ENCODE measurements around the gene KLK13. TPM values are rescaled to one million over a fixed set of nuclear protein-coding genes. Genes with fewer than 3 reads are reported as not detected.

The KLK13 gene
- polyA plus RNA-seq, 1 of the 3 experiments (the other 2 are of a cell fraction), result not detected

GRCh38 chr19:51086153-51086850 lies 21.4 kb upstream of the KLK13 start:
- Histone ChIP-seq H3K36me3 (replicated peaks in 1 of 2; ENCODE audit: control insufficient read depth in 1 of 2, insufficient read depth in 2 of 2, low read length in 1 of 2) (no peaks in the 10 kb centered on the region), H3K4me2 (no peak overlapping the region), H3K9me3 (no peaks in the 10 kb centered on the region), H3K9ac (no peak overlapping the region), H3K4me3 (ENCODE audit: low read depth in 2 of 2, low read length in 1 of 2) (no peak overlapping the region), H3K4me1 (ENCODE audit: control insufficient read depth in 1 of 2, insufficient read depth in 2 of 2, low read depth in 1 of 2, low read length in 1 of 2) (no peaks in the 10 kb centered on the region), H3K27ac (ENCODE audit: low read depth in 2 of 2, low read length in 1 of 2) (no peak overlapping the region), H2AFZ (ENCODE audit: low read depth) (no peak overlapping the region), H3F3A (replicated peaks; ENCODE audit: insufficient read depth) (no peaks in the 10 kb centered on the region), H3K79me2 (ENCODE audit: insufficient read depth) (no peaks in the 10 kb centered on the region), H3K27me3 (ENCODE audit: insufficient read depth) (peaks cover 20% of the 10 kb centered on the region; the same call in 1 of the 2 replicates), H4K20me1 (ENCODE audit: insufficient read depth) (no peaks in the 10 kb centered on the region), H3K9me2 (no peaks in the 10 kb centered on the region)
- DNase-seq, result no peak
- no peak for TF ChIP-seq RAD21 (IDR thresholded peaks at IDR 0.05; ENCODE audit: low read length)
- no peak for TF ChIP-seq EP300 (IDR thresholded peaks at IDR 0.05; ENCODE audit: borderline replicate concordance in 1 of 2, low read depth in 1 of 2, low read length in 1 of 2)
- TF ChIP-seq EZH2phosphoT487 (IDR thresholded peaks at IDR 0.05; ENCODE audit: borderline replicate concordance, low read depth), result no peak
- TF ChIP-seq TCF12 (IDR thresholded peaks at IDR 0.05), result no peak
- no peak for TF ChIP-seq MEF2A (IDR thresholded peaks at IDR 0.05; ENCODE audit: borderline replicate concordance, low read depth)
- no peak for TF ChIP-seq FOXJ3 (CRISPR knock-in tag; IDR thresholded peaks at IDR 0.05)
- TF ChIP-seq GABPA (IDR thresholded peaks at IDR 0.05; ENCODE audit: low read depth), result no peak
- 63% methylated on average over 12 of the region's 18 CpGs for WGBS (ENCODE audit: low lambda C conversion rate)
- ChIA-PET POLR2A (no interaction called here), CTCF (interaction anchor here (4.2 kb wide), 1 partner anchor 10 kb away, joined by 17 read pairs; no protein-coding TSS in a partner anchor)

- Histone ChIP-seq H3K4me1 (ENCODE audit: control insufficient read depth in 1 of 2, insufficient read depth in 2 of 2, low read depth in 1 of 2, low read length in 1 of 2) (no peaks in the 10 kb centered on the region), H3K36me3 (replicated peaks in 1 of 2; ENCODE audit: control insufficient read depth in 1 of 2, insufficient read depth in 2 of 2, low read length in 1 of 2) (no peaks in the 10 kb centered on the region), H2AFZ (ENCODE audit: low read depth) (no peak overlapping the region), H3K27me3 (ENCODE audit: insufficient read depth) (peaks cover 23% of the 10 kb centered on the region; the same call in 1 of the 2 replicates), H3K27ac (ENCODE audit: low read depth in 2 of 2, low read length in 1 of 2) (no peak overlapping the region), H3K9me2 (no peaks in the 10 kb centered on the region), H3K4me2 (no peak overlapping the region), H3K9me3 (no peaks in the 10 kb centered on the region), H3K9ac (no peak overlapping the region), H3F3A (replicated peaks; ENCODE audit: insufficient read depth) (no peaks in the 10 kb centered on the region), H3K79me2 (ENCODE audit: insufficient read depth) (no peaks in the 10 kb centered on the region), H4K20me1 (ENCODE audit: insufficient read depth) (no peaks in the 10 kb centered on the region), H3K4me3 (ENCODE audit: low read depth in 2 of 2, low read length in 1 of 2) (no peak overlapping the region)
- 46% methylated on average over 6 of the region's 7 CpGs for WGBS (ENCODE audit: low lambda C conversion rate)
- POLR2A ChIA-PET, result no interaction called here
- DNase-seq, result no peak
- CTCF ChIA-PET, result interaction anchor here (4.2 kb wide), 1 partner anchor 12 kb away, joined by 17 read pairs; no protein-coding TSS in a partner anchor
- no peak for TF ChIP-seq ZBTB33 (IDR thresholded peaks at IDR 0.05; ENCODE audit: borderline replicate concordance, low read depth)
- TF ChIP-seq RFX5 (IDR thresholded peaks at IDR 0.05; ENCODE audit: low read length), result no peak
- TF ChIP-seq FOXJ3 (CRISPR knock-in tag; IDR thresholded peaks at IDR 0.05), result no peak
- no peak for TF ChIP-seq RXRA (IDR thresholded peaks at IDR 0.05; ENCODE audit: borderline replicate concordance, low read depth)
- no peak for TF ChIP-seq YY1 (IDR thresholded peaks at IDR 0.05; ENCODE audit: low read depth)
- TF ChIP-seq EZH2phosphoT487 (IDR thresholded peaks at IDR 0.05; ENCODE audit: borderline replicate concordance, low read depth), result no peak
- TF ChIP-seq RCOR1 (IDR thresholded peaks at IDR 0.05; ENCODE audit: low read length), result no peak
- TF ChIP-seq, protein P1, sequence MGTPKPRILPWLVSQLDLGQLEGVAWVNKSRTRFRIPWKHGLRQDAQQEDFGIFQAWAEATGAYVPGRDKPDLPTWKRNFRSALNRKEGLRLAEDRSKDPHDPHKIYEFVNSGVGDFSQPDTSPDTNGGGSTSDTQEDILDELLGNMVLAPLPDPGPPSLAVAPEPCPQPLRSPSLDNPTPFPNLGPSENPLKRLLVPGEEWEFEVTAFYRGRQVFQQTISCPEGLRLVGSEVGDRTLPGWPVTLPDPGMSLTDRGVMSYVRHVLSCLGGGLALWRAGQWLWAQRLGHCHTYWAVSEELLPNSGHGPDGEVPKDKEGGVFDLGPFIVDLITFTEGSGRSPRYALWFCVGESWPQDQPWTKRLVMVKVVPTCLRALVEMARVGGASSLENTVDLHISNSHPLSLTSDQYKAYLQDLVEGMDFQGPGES (IDR thresholded peaks at IDR 0.05; ENCODE audit: low read depth, low read length), result no peak
- TF ChIP-seq, protein P2, sequence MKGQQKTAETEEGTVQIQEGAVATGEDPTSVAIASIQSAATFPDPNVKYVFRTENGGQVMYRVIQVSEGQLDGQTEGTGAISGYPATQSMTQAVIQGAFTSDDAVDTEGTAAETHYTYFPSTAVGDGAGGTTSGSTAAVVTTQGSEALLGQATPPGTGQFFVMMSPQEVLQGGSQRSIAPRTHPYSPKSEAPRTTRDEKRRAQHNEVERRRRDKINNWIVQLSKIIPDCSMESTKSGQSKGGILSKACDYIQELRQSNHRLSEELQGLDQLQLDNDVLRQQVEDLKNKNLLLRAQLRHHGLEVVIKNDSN (IDR thresholded peaks at IDR 0.05; ENCODE audit: borderline replicate concordance, low read depth), result no peak
- TF ChIP-seq CTCF (IDR thresholded peaks at IDR 0.05), result no peak
- no peak for TF ChIP-seq FOXM1 (IDR thresholded peaks at IDR 0.05; ENCODE audit: low read depth)
- TF ChIP-seq, protein P3, sequence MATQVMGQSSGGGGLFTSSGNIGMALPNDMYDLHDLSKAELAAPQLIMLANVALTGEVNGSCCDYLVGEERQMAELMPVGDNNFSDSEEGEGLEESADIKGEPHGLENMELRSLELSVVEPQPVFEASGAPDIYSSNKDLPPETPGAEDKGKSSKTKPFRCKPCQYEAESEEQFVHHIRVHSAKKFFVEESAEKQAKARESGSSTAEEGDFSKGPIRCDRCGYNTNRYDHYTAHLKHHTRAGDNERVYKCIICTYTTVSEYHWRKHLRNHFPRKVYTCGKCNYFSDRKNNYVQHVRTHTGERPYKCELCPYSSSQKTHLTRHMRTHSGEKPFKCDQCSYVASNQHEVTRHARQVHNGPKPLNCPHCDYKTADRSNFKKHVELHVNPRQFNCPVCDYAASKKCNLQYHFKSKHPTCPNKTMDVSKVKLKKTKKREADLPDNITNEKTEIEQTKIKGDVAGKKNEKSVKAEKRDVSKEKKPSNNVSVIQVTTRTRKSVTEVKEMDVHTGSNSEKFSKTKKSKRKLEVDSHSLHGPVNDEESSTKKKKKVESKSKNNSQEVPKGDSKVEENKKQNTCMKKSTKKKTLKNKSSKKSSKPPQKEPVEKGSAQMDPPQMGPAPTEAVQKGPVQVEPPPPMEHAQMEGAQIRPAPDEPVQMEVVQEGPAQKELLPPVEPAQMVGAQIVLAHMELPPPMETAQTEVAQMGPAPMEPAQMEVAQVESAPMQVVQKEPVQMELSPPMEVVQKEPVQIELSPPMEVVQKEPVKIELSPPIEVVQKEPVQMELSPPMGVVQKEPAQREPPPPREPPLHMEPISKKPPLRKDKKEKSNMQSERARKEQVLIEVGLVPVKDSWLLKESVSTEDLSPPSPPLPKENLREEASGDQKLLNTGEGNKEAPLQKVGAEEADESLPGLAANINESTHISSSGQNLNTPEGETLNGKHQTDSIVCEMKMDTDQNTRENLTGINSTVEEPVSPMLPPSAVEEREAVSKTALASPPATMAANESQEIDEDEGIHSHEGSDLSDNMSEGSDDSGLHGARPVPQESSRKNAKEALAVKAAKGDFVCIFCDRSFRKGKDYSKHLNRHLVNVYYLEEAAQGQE (IDR thresholded peaks at IDR 0.05; ENCODE audit: low read depth, low read length), result no peak
Measured at GRCh38 chr19:51084505-51084904, 19.6 kb upstream of the KLK13 start.

All from SK-N-SH (cell line).